ENCODE measurements around the gene CDO1. TPM values are rescaled to one million over a fixed set of nuclear protein-coding genes. Genes with fewer than 3 reads are reported as not detected.

Gene CDO1
- total RNA-seq (10 to 100 TPM; 12.2 to 29.0 (median 15.8) TPM), polyA plus RNA-seq (25.6 TPM)
- long read RNA-seq, donor 1, transcript CDO1-201 (5 exons, 1,860 nt) = major isoform, 8 of 8 reads
- long read RNA-seq, donor 1, partial matches to known transcripts = 0 of 8 reads
- long read RNA-seq, donor 1, other reads (novel, unspliced or antisense) = 0 of 8 reads
- long read RNA-seq, donor 2, partial matches to known transcripts = 0 of 4 reads
- long read RNA-seq, donor 2, other reads (novel, unspliced or antisense) = 1 of 4 reads
- long read RNA-seq, donor 3, transcript CDO1-201 (5 exons, 1,860 nt) = major isoform, 8 of 9 reads
- long read RNA-seq, donor 3, partial matches to known transcripts = 0 of 9 reads
- long read RNA-seq, donor 3, other reads (novel, unspliced or antisense) = 1 of 9 reads
- long read RNA-seq, donor 4, transcript CDO1-201 (5 exons, 1,860 nt) = major isoform, 6 of 6 reads
- long read RNA-seq, donor 4, partial matches to known transcripts = 0 of 6 reads
- long read RNA-seq, donor 4, other reads (novel, unspliced or antisense) = 0 of 6 reads

DNA sequence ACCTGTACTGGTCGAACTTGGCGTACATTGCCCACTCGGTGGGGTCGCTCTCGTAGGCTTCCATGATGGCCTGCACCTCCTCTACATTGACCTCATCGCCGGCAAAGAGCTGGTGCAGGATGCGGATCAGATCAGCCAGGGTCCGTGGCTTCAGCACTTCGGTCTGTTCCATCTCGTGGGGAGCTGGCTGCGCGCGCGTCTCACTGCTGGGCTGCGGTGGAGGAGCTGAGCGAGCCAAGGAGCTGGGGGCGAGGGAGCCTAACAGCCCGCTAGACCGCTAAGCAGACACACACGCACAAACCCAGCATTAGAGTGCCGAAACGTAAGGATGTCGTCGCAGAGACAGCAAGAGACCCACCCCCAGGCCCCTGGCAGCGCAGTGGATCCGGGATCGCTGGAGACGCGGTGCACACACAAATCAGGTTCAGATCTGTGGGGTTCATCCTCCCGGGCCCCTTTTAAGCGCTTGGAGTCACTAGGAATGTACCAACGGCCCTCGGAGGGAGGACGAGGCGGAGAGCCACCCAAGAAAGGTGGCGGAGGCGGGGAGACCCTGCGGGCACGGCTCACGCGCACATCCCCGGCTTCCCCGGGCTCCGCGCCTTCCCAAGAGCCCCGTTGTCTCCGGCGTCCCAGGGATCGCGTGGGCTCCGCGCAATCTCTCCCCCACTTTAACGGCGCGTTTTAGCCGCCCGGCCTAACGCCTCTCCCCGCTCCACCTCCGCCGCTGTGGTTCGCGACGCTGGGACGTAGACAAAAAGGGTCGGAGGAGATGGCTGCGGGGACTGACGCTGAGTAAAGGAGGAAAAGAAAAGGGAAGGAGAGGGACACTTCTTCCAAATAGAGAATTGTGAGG is at the start of gene CDO1:
Gene CDO1, minus strand, starts transcription at position 434 of the 856 bp plus-strand sequence. Its CDS starts 262 bp downstream, at position 172.
- ATAC-seq (peak; percentile 90 to 93), DNase-seq (peak; percentile 72 to 87 (median 86))
- Histone ChIP-seq H3K9me3 (ENCODE audit: control insufficient read depth, low read length) (no peaks in the 10 kb centered on the region), H3K4me3 (ENCODE audit: low read length) (peak within 1 kb of the TSS; percentile 46), H3K27ac (ENCODE audit: low read length) (peak within 1 kb of the TSS; percentile 34), H3K4me1 (ENCODE audit: control insufficient read depth, insufficient read depth, low read length) (peaks cover 2% of the 10 kb centered on the region), H3K27me3 (ENCODE audit: control insufficient read depth, insufficient read depth) (no peaks in the 10 kb centered on the region)
- intact Hi-C loops (cut with DNase I) = no loop called here
- 1% methylated on average over 69 of the region's 69 CpGs for WGBS

DNA sequence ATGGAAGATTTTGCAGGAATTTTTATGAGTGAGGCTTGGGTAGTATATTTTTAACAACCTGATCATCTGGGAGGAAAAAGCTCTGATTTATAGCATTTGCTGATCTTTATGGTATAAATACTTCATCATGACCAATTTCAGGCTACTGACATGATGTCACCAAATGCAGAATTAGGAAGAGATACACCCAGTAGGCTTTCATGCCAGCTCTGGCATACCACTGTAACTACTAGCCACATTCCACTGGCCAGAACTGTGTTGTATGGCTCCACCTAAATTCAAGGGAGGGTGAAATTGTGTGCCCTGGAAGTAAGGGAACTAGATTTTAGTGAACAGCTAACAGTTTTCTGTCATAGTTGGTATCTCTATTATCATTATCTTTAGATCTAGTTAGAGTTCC is 42.9 kb upstream of the CDO1 start:
- no peaks in the 10 kb centered on the region for H3K27me3 ChIP-seq (ENCODE audit: control insufficient read depth, insufficient read depth)
- ATAC-seq (no peak), DNase-seq (no peak)
- H3K9me3 ChIP-seq (ENCODE audit: control insufficient read depth, low read length) = no peaks in the 10 kb centered on the region
- no peak overlapping the region for H3K27ac ChIP-seq (ENCODE audit: low read length)
- intact Hi-C loops (cut with DNase I) = no loop called here
- H3K4me1 ChIP-seq (ENCODE audit: control insufficient read depth, insufficient read depth, low read length) = peaks cover 3% of the 10 kb centered on the region
- H3K4me3 ChIP-seq (ENCODE audit: low read length) = no peak overlapping the region

DNA sequence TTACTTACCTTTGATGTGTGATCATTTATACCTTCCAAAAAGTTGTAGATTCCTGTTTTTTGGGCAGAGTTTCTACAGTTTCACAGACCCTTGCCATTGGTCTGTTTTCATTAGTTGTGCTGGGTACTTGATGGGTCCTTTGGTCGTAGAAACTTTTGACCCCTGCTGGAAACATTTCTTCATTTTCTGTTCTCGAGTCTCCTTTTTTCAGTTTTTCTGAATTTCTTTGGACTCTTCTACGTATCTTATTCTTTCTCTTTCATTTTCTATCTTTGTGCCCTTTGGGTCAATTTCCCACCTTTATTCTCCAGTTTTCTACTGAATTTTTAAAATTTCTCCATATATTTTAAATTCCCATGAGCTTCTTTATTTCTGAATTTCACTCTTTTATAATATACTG is 41.9 kb upstream of the CDO1 start:
- no peaks in the 10 kb centered on the region for H3K9me3 ChIP-seq (ENCODE audit: control insufficient read depth, low read length)
- no peak for ATAC-seq
- no peak for DNase-seq
- 89% methylated on average over 3 of the region's 3 CpGs for WGBS
- H3K27ac ChIP-seq (ENCODE audit: low read length) = no peak overlapping the region
- H3K4me3 ChIP-seq (ENCODE audit: low read length) = no peak overlapping the region
- no peaks in the 10 kb centered on the region for H3K27me3 ChIP-seq (ENCODE audit: control insufficient read depth, insufficient read depth)
- intact Hi-C loops (cut with DNase I) = no loop called here
- peaks cover 3% of the 10 kb centered on the region for H3K4me1 ChIP-seq (ENCODE audit: control insufficient read depth, insufficient read depth, low read length)

DNA sequence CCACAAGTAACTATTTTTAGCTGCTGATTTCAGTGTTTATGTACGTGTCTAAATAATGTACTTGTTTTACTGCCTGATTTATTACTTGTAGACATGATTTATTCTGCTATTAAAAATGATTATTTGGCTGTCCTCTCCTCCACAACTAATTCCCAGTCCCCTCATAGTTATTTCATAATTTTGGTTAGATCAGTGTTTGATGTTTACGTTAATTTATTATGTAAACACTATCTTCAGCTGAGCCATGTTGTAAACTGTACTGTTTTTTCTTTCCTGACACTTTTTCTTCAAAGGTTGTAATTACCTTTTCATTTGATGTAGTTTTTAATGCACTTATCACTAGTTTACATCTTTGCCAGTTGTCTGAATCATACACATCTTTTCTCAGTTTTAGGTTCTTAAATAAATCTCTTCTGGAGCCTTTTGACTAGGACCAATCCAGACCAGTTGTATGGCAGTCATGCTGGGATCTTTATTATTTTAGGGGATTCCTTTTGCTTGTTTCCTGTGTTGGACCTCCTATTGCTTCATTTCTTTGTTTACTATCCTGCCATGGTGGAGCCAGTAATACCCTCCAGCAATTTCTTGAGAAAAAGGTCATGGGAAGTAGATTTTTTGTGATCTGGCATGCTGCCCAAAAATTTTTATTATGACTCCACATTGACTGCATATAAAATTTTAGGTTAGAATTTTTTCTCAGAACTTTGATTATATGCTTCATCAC is 41.3 kb upstream of the CDO1 start:
- ATAC-seq (no peak), DNase-seq (no peak)
- intact Hi-C loops (cut with DNase I) = no loop called here
- WGBS = 43% methylated on average over 2 of the region's 2 CpGs
- no peak overlapping the region for H3K4me3 ChIP-seq (ENCODE audit: low read length)
- H3K9me3 ChIP-seq (ENCODE audit: control insufficient read depth, low read length) = no peaks in the 10 kb centered on the region
- H3K27me3 ChIP-seq (ENCODE audit: control insufficient read depth, insufficient read depth) = no peaks in the 10 kb centered on the region
- H3K4me1 ChIP-seq (ENCODE audit: control insufficient read depth, insufficient read depth, low read length) = peaks cover 3% of the 10 kb centered on the region
- no peak overlapping the region for H3K27ac ChIP-seq (ENCODE audit: low read length)

DNA sequence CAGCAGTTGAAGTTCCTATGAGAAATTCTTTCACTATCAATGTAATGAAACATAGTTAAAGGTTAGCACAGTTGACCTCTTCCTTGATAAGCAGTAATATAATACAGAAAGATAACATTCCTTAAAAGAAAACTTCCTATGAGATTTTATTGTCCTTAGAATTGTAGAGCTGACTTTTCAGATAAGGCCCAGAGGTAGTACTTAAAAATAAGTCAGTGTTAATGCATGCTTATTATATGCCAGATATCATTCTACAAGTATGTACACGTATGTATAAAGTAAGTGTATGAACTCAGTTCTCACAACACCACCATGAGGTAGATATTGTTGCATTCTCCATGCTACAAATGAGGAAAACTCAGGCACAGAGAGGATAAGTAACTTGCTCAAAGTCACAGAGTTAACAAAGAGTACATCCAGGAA is 40.6 kb upstream of the CDO1 start:
- H3K4me1 ChIP-seq (ENCODE audit: control insufficient read depth, insufficient read depth, low read length) = peaks cover 3% of the 10 kb centered on the region

DNA sequence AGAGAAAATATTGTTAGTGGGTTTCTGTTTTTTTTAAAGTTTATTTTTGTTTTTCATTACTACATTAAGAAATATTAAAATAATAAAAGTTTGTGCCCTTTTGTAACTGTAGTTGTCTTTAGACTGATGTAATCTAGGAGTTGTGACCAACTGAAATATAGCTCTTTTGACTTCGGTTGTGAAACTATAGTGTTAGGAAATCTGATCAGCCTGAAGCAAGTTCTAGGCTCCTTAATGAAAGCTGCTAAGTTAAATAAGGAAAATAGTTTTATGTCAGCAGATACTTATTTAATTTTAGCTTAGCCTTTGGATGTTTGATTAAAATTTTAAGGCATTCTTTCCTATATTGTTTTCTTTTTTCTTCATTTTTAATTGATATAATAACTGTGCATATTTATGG is 39.5 kb upstream of the CDO1 start:
- Histone ChIP-seq H3K4me1 (ENCODE audit: control insufficient read depth, insufficient read depth, low read length) (peaks cover 2% of the 10 kb centered on the region), H3K4me3 (ENCODE audit: low read length) (no peak overlapping the region), H3K27me3 (ENCODE audit: control insufficient read depth, insufficient read depth) (no peaks in the 10 kb centered on the region), H3K27ac (ENCODE audit: low read length) (no peak overlapping the region), H3K9me3 (ENCODE audit: control insufficient read depth, low read length) (no peaks in the 10 kb centered on the region)
- ATAC-seq (no peak), DNase-seq (no peak)
- intact Hi-C loops (cut with DNase I) = no loop called here
- 63% methylated on average over 1 of the region's 1 CpG for WGBS

More for the DNA sequence above, 40.6 kb upstream of the CDO1 start:
- Histone ChIP-seq H3K27me3 (ENCODE audit: control insufficient read depth, insufficient read depth) (no peaks in the 10 kb centered on the region), H3K4me3 (ENCODE audit: low read length) (no peak overlapping the region), H3K9me3 (ENCODE audit: control insufficient read depth, low read length) (no peaks in the 10 kb centered on the region), H3K27ac (ENCODE audit: low read length) (no peak overlapping the region)
- DNase-seq (no peak), ATAC-seq (no peak)
- 48% methylated on average over 1 of the region's 1 CpG for WGBS
- intact Hi-C loops (cut with DNase I) = no loop called here

DNA sequence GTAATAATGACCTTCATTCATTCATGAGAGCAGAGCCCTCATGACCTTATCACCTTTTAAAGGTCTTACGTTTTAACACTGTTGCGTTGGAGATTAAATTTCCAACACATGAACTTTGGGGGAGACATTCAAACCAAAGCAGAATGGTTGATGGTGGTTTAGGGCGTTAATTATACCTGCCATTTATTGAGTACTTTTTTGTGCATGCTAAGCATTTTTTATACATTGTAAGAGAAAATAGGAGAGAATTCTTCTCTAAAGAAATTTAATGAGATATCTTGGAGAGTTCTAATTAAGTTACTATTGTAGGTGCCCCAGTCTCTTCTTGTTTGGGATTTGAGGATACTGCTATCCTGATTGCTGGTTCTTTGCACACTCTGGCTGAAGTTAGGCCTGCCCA is 37.7 kb upstream of the CDO1 start:
- no peak for DNase-seq
- no peak for ATAC-seq

DNA sequence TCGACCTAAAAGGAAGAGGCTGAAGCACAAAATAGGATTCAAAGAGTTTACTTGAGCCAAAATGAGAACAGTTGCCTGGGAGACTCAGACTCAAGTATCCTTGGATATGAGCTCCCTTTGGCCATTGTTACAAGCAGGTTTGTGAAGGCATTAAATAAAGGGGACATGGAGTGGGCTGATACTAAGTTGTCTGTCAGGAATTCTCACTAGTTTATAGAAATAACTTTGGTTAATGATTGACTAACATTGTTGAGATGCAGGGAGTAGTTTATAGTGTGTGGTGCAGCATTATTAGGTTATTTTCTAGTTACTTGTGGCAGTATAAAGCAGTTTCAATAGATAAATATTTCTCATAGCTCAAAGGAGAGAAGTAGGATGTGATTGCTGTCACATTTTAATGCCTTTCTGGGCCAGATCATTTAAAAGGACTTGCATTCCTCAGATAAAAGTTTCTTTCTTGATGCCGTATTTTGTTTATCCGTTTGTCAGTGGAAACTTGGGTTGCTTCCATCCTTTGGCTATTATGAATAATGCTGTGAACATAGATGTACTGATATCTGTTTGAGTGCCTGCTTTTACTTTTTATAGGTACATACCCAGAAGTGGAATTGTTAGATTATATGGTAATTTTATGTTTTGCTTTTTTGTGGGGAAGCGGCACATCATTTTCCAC is 34.4 kb upstream of the CDO1 start:
- H3K27ac ChIP-seq (ENCODE audit: low read length) = no peak overlapping the region
- WGBS = 42% methylated on average over 4 of the region's 4 CpGs
- intact Hi-C loops (cut with DNase I) = no loop called here
- H3K27me3 ChIP-seq (ENCODE audit: control insufficient read depth, insufficient read depth) = no peaks in the 10 kb centered on the region
- H3K4me1 ChIP-seq (ENCODE audit: control insufficient read depth, insufficient read depth, low read length) = peaks cover 7% of the 10 kb centered on the region
- peak overlapping the region; percentile 20 for H3K4me3 ChIP-seq (ENCODE audit: low read length)
- no peak for DNase-seq
- ATAC-seq = peak in 1 of 2 donors; percentile 33
- no peaks in the 10 kb centered on the region for H3K9me3 ChIP-seq (ENCODE audit: control insufficient read depth, low read length)

More for the DNA sequence above, 37.7 kb upstream of the CDO1 start:
- no peak overlapping the region for H3K27ac ChIP-seq (ENCODE audit: low read length)
- peaks cover 7% of the 10 kb centered on the region for H3K4me1 ChIP-seq (ENCODE audit: control insufficient read depth, insufficient read depth, low read length)
- H3K27me3 ChIP-seq (ENCODE audit: control insufficient read depth, insufficient read depth) = no peaks in the 10 kb centered on the region
- H3K9me3 ChIP-seq (ENCODE audit: control insufficient read depth, low read length) = no peaks in the 10 kb centered on the region
- intact Hi-C loops (cut with DNase I) = no loop called here
- 91% methylated on average over 3 of the region's 3 CpGs for WGBS
- no peak overlapping the region for H3K4me3 ChIP-seq (ENCODE audit: low read length)

DNA sequence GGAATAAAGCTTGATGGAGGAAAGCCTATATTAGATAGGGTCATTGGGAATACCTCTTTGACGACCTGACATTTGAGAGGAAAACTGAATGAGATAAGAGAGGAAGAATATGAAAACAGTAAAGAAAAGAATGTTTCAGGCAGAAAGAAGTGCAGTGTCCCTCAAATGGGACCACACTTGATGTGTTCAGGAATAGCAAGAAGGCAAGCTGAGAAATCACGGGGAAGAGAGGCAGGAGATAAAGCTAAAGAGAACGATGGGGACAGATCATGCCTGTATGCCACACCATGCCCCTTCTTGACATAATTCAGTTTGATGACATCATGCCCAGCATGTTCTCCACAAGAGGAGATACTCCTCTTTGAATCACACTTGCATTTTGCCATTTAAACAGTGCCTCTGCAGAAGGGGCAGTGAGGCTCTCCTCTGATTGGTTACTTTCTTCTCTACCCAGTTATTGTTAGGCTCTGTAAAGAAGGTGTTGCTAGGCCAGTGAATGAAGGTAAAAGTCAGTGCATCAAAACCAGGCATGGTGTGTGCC is 32.9 kb upstream of the CDO1 start:
- peak in 1 of 2 donors; percentile 29 for ATAC-seq
- Histone ChIP-seq H3K27me3 (ENCODE audit: control insufficient read depth, insufficient read depth) (no peaks in the 10 kb centered on the region), H3K4me1 (ENCODE audit: control insufficient read depth, insufficient read depth, low read length) (peaks cover 10% of the 10 kb centered on the region), H3K27ac (ENCODE audit: low read length) (peak overlapping the region; percentile 53), H3K4me3 (ENCODE audit: low read length) (no peak overlapping the region), H3K9me3 (ENCODE audit: control insufficient read depth, low read length) (no peaks in the 10 kb centered on the region)
- no peak for DNase-seq
- WGBS = 83% methylated on average over 3 of the region's 3 CpGs
- intact Hi-C loops (cut with DNase I) = no loop called here

DNA sequence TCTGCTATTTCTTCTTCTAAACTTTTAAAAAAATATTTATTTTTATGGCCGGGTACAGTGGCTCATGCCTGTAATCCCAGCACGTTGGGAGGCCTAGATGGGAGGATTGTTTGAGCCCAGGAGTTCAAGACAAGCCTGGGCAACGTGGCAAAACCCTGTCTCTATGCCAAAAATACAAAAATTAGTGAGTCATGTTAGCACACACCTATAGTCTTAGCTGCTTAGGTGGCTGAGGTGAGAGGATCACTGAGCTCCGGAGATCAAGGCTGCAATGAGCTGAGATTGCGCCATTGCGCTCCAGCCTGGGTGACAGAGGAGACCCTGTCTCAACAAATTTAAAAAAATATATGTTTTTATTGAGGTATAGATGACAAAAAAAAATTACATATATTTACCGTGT is 30.8 kb upstream of the CDO1 start:
- intact Hi-C loops (cut with DNase I) = no loop called here
- Histone ChIP-seq H3K27me3 (ENCODE audit: control insufficient read depth, insufficient read depth) (no peaks in the 10 kb centered on the region), H3K4me1 (ENCODE audit: control insufficient read depth, insufficient read depth, low read length) (peaks cover 10% of the 10 kb centered on the region), H3K4me3 (ENCODE audit: low read length) (no peak overlapping the region), H3K9me3 (ENCODE audit: control insufficient read depth, low read length) (no peaks in the 10 kb centered on the region), H3K27ac (ENCODE audit: low read length) (no peak overlapping the region)
- 90% methylated on average over 7 of the region's 7 CpGs for WGBS
- ATAC-seq (no peak), DNase-seq (no peak)
